Suprapubic skin (tissue), 4 donors: ENCODE measurements around the gene LRP1B. TPM values are rescaled to one million over a fixed set of nuclear protein-coding genes. Genes with fewer than 3 reads are reported as not detected.

Experiments used
- DNase-seq, 2 donors: peaks; one replicate each; pipeline ENCODE4 v3.0.0-alpha.2; 2019; ENCODE audit warnings: low spot score in 2 of 2
- H3K27ac ChIP-seq: fragments of 200-600 bp; sonication (generic); one replicate; pipeline ENCODE4 v1.5.1; 2019
- H3K27me3 ChIP-seq: fragments of 200-600 bp; sonication (generic); one replicate; pipeline ENCODE4 v1.5.1; 2019
- H3K36me3 ChIP-seq: fragments of 200-600 bp; sonication (generic); one replicate; pipeline ENCODE4 v1.5.1; 2019
- H3K4me1 ChIP-seq: fragments of 200-600 bp; sonication (generic); one replicate; pipeline ENCODE4 v1.5.1; 2019
- H3K4me3 ChIP-seq: fragments of 200-600 bp; sonication (generic); one replicate; pipeline ENCODE4 v1.5.1; 2019; ENCODE audit warnings: mild to moderate bottlenecking
- H3K9me3 ChIP-seq: fragments of 200-600 bp; sonication (generic); one replicate; pipeline ENCODE4 v1.5.1; 2019
- EP300 ChIP-seq: sonication (generic); formaldehyde crosslinking; IDR thresholded peaks from one replicate; pipeline ENCODE4 v1.6.1; 2017; ENCODE audit warnings: antibody characterized with exemption
- POLR2A ChIP-seq, 2 donors: fragments of 450-650 bp; IDR thresholded peaks; one replicate each; pipeline ENCODE4 v1.6.1; 2017; ENCODE audit warnings: antibody characterized with exemption in 2 of 2, mild to moderate bottlenecking in 2 of 2, moderate library complexity in 2 of 2
- POLR2AphosphoS5 ChIP-seq, 3 donors: sonication (generic); formaldehyde crosslinking; IDR thresholded peaks; one replicate each; pipeline ENCODE4 v1.6.1; 2017; ENCODE audit warnings: antibody characterized with exemption in 3 of 3
- WGBS: methylation state at CpG from one replicate; pipeline ENCODE4 v1.1.5; 2018; 5-methylcytosine and 5-hydroxymethylcytosine counted together
- total RNA-seq, 4 donors: library from RNA; depleted of rRNA; stranded (reverse); fragments of >200 nt; gene quantifications; one replicate each; pipeline ENCODE4 v1.1.0, GENCODE V29; 2016
- TF ChIP-seq, protein P1 (sequence below), 2 donors: fragments of 200-600 bp in 1 of 2; fragments of 450-650 bp in 1 of 2; sonication (generic) in 1 of 2; IDR thresholded peaks; one replicate each; pipeline ENCODE4 v1.5.1; 2016 to 2019; ENCODE audit warnings: antibody characterized with exemption in 2 of 2, mild to moderate bottlenecking in 1 of 2, moderate library complexity in 1 of 2

The LRP1B gene
- total RNA-seq, 4 donors from 2014 or later = 0.11 to 2.7 (median 1.3) TPM

DNA sequence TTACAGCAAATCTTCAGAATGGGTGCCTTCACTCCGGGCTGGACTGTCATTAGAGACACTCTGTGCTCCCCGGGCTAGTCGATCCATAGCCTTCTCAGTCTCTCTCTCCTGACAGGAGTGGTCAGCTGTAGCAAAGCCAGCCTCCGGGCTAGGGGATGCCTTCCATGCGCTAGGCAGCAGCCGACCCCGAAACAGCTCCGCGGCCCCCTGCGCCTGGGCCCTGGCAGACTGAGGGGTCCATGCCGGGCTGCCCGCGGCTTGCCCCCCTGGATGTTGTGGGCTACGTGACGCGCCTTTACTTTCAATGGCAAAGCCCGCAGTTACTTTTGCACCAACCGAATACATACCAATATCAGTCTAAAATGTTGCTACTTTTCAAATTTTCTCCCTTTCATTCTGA lies 1447.2 kb downstream of the LRP1B start:
- 89% methylated on average over 18 of the region's 18 CpGs for WGBS
- H3K27me3 ChIP-seq = no peaks in the 10 kb centered on the region

DNA sequence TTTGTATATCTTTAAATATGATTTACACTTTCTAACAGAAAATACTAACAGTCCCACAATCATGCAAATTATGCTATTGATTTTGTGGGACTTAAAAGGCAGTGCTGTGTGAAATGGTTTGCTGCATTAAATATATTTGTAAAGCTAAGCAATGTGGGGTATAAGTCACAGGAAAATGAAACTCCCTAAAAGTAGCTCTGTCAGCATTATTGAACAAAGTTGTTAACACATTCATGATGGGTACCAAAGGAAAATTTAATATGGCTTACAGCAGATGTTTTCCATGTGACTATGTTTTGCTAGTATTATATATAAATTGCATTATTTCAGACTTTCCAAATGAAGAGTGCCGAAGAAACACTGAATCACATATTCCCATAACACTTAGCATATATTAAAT lies 1450.0 kb downstream of the LRP1B start:
- H3K27ac ChIP-seq = no peak overlapping the region
- no peaks in the 10 kb centered on the region for H3K27me3 ChIP-seq
- no peak for TF ChIP-seq POLR2A (IDR thresholded peaks at IDR 0.05)
- TF ChIP-seq, protein P1, sequence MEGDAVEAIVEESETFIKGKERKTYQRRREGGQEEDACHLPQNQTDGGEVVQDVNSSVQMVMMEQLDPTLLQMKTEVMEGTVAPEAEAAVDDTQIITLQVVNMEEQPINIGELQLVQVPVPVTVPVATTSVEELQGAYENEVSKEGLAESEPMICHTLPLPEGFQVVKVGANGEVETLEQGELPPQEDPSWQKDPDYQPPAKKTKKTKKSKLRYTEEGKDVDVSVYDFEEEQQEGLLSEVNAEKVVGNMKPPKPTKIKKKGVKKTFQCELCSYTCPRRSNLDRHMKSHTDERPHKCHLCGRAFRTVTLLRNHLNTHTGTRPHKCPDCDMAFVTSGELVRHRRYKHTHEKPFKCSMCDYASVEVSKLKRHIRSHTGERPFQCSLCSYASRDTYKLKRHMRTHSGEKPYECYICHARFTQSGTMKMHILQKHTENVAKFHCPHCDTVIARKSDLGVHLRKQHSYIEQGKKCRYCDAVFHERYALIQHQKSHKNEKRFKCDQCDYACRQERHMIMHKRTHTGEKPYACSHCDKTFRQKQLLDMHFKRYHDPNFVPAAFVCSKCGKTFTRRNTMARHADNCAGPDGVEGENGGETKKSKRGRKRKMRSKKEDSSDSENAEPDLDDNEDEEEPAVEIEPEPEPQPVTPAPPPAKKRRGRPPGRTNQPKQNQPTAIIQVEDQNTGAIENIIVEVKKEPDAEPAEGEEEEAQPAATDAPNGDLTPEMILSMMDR (IDR thresholded peaks at IDR 0.05) = no peak
- TF ChIP-seq EP300 = no peak
- no peak for TF ChIP-seq POLR2AphosphoS5 (IDR thresholded peaks at IDR 0.05)
- no peaks in the 10 kb centered on the region for H3K9me3 ChIP-seq
- no peak for DNase-seq
- no peaks in the 10 kb centered on the region for H3K4me1 ChIP-seq
- 83% methylated on average over 1 of the region's 1 CpG for WGBS
- H3K36me3 ChIP-seq = no peaks in the 10 kb centered on the region
- no peak overlapping the region for H3K4me3 ChIP-seq

More for the DNA sequence above, 1447.2 kb downstream of the LRP1B start:
- Histone ChIP-seq H3K36me3 (no peaks in the 10 kb centered on the region), H3K4me1 (no peaks in the 10 kb centered on the region), H3K27ac (no peak overlapping the region), H3K4me3 (no peak overlapping the region), H3K9me3 (no peaks in the 10 kb centered on the region)
- TF ChIP-seq, protein P1 (IDR thresholded peaks at IDR 0.05) = no peak
- TF ChIP-seq EP300 (no peak), POLR2A (IDR thresholded peaks at IDR 0.05) (no peak), POLR2AphosphoS5 (IDR thresholded peaks at IDR 0.05) (no peak)
- no peak for DNase-seq

DNA sequence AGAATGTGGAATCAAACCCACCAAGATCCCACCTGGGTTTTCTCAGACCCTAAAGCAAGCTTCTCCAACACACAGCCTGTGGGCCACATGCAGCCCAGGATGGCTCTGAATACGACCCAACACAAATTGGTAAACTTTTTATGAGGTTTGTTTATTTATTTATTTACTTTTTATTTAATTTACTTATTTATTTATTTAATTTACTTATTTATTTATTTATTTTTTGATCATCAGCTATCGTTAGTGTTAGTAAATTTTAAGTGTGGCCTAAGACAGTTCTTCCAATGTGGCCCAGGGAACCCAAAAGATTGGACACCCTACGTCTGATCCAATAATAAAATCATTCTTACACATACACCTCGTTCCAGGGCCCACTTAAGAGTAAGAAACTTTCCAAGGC lies 1451.1 kb downstream of the LRP1B start:
- WGBS = 85% methylated on average over 4 of the region's 4 CpGs
- no peak for DNase-seq
- Histone ChIP-seq H3K27ac (no peak overlapping the region), H3K4me1 (no peaks in the 10 kb centered on the region), H3K27me3 (no peaks in the 10 kb centered on the region), H3K9me3 (no peaks in the 10 kb centered on the region), H3K4me3 (no peak overlapping the region), H3K36me3 (no peaks in the 10 kb centered on the region)
- TF ChIP-seq, protein P1 (IDR thresholded peaks at IDR 0.05) = no peak
- TF ChIP-seq EP300 (no peak), POLR2AphosphoS5 (IDR thresholded peaks at IDR 0.05) (no peak), POLR2A (IDR thresholded peaks at IDR 0.05) (no peak)

DNA sequence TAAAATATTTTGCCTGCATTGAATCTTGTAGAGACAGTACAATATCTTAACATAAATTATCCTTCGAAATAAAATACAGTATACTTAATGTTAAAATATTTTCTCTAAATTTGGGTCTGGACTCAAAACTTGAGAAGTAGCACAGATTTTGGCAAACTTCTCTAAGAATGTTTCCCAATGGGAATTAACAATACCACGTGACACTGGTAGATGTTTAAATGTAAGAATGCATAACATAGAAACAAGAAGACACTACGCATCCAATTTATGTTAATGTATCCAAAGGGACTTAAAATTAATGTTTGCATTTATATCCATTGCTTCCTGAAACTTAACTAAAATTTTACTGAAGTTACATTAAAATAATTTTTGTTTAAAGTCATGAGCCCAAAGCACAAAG lies 1460.9 kb downstream of the LRP1B start:
- H3K4me1 ChIP-seq = no peaks in the 10 kb centered on the region
- H3K36me3 ChIP-seq = no peaks in the 10 kb centered on the region
- TF ChIP-seq POLR2A (IDR thresholded peaks at IDR 0.05) (no peak), EP300 (no peak), POLR2AphosphoS5 (IDR thresholded peaks at IDR 0.05) (no peak)
- TF ChIP-seq, protein P1 (IDR thresholded peaks at IDR 0.05) = no peak
- H3K9me3 ChIP-seq = no peaks in the 10 kb centered on the region
- H3K4me3 ChIP-seq = no peak overlapping the region
- H3K27ac ChIP-seq = no peak overlapping the region
- WGBS = 90% methylated on average over 3 of the region's 3 CpGs
- no peak for DNase-seq
- H3K27me3 ChIP-seq = no peaks in the 10 kb centered on the region

DNA sequence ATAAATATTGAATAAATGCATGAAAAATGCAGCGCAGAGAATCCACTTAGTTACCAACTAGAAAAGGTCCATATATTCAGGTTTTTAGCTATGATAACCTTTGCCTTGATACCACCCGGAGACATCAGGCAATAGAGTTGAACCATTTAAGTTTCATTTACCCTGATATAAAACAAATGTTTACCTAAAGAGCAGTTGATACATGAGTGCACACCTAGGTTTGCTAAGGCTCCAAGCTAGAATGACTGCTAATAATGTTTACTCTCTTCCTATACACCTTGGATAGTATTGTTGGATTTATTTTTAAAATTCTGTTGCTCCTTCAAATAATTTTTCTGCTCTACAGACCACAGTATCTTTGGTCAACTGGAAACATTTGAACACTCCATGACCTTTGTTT lies 1463.6 kb downstream of the LRP1B start:
- Histone ChIP-seq H3K4me1 (no peaks in the 10 kb centered on the region), H3K27me3 (no peaks in the 10 kb centered on the region), H3K4me3 (no peak overlapping the region), H3K9me3 (no peaks in the 10 kb centered on the region), H3K27ac (no peak overlapping the region), H3K36me3 (no peaks in the 10 kb centered on the region)
- TF ChIP-seq EP300 (no peak), POLR2A (IDR thresholded peaks at IDR 0.05) (no peak), POLR2AphosphoS5 (IDR thresholded peaks at IDR 0.05) (no peak)
- TF ChIP-seq, protein P1 (IDR thresholded peaks at IDR 0.05) = no peak
- 90% methylated on average over 2 of the region's 2 CpGs for WGBS
- DNase-seq = no peak
